Activated CD4-positive, CD25-positive, alpha-beta regulatory T cell (primary cell): Measurements from ENCODE around the gene SLC35E1.
"Not testable (repeated sequence)": the region's sequence is repeated elsewhere in the genome, so short reads cannot be mapped to it uniquely, and the experiment has no call there.

Experiments used
- DNase-seq, 4 experiments: peaks; one replicate each; lab custom pipeline; 2025; lab: John Stamatoyannopoulos, UW

The SLC35E1 gene

GRCh38 chr19:16544473-16545231, 27.6 kb downstream of the SLC35E1 start:
- DNase-seq = no peak

- not testable (repeated sequence) for DNase-seq
These were observed 28.5 kb downstream of the SLC35E1 start for GRCh38 chr19:16543734-16544133.

GRCh38 chr19:16542910-16543472, 29.2 kb downstream of the SLC35E1 start:
- DNase-seq = no peak

GRCh38 chr19:16542045-16542909, 29.9 kb downstream of the SLC35E1 start, which contains the start of gene CHERP:
CHERP (minus strand) TSS chr19:16542437; CDS start chr19:16542378, 59 bp downstream.
- peak; percentile 84 to 91 (median 88) for DNase-seq

- no peak for DNase-seq
These were observed 30.6 kb downstream of the SLC35E1 start for GRCh38 chr19:16541526-16542044.

GRCh38 chr19:16540948-16541347, 31.3 kb downstream of the SLC35E1 start:
- no peak for DNase-seq

GRCh38 chr19:16537111-16537510, 35.1 kb downstream of the SLC35E1 start:
- no peak for DNase-seq

GRCh38 chr19:16536130-16536529, 36.1 kb downstream of the SLC35E1 start:
- no peak for DNase-seq

- no peak for DNase-seq
These were observed 36.8 kb downstream of the SLC35E1 start for GRCh38 chr19:16535381-16535780.

- no peak for DNase-seq
These were observed 39.6 kb downstream of the SLC35E1 start for GRCh38 chr19:16532440-16533234.

- DNase-seq = no peak
These were observed 40.9 kb downstream of the SLC35E1 start for GRCh38 chr19:16531380-16531669.

GRCh38 chr19:16530540-16531379, 41.5 kb downstream of the SLC35E1 start:
- no peak for DNase-seq

- no peak for DNase-seq
These were observed 42.6 kb downstream of the SLC35E1 start for GRCh38 chr19:16529466-16530144.

GRCh38 chr19:16527971-16528521, 44.2 kb downstream of the SLC35E1 start:
- DNase-seq = peak in 2 of 4 experiments; percentile 16 to 22

GRCh38 chr19:16527334-16527935, 44.8 kb downstream of the SLC35E1 start:
- DNase-seq = no peak

- DNase-seq = no peak
These were observed 46.3 kb downstream of the SLC35E1 start for GRCh38 chr19:16525751-16526481.

- no peak for DNase-seq
These were observed 47.1 kb downstream of the SLC35E1 start for GRCh38 chr19:16524991-16525734.
